ENCODE measurements around the gene FCMR.
"Not testable (repeated sequence)": the region's sequence is repeated elsewhere in the genome, so short reads cannot be mapped to it uniquely, and the experiment has no call there.

Gene FCMR

DNA sequence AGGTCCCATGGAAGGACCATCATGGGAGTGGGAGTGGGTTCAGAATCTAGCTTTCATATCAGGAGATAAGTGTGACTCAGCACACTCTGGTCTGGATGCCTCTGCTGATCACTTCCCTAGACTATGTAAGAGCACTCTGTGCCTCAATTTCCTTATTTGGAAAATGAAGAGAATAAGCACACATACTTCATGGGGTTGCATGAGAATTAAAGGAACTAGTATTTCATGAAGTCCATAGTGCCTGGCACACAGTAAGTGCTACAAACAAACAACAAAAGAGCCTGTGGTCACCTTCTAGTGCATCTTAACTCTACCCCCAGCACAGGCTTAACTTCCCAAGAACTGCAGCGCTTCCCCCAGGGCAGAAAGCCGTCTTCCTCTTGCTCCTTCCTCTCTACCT lies 65.9 kb downstream of the FCMR start (continued):
- TF ChIP-seq SNAI2 (CRISPR knock-in tag; IDR thresholded peaks at IDR 0.05) = no peak

DNA sequence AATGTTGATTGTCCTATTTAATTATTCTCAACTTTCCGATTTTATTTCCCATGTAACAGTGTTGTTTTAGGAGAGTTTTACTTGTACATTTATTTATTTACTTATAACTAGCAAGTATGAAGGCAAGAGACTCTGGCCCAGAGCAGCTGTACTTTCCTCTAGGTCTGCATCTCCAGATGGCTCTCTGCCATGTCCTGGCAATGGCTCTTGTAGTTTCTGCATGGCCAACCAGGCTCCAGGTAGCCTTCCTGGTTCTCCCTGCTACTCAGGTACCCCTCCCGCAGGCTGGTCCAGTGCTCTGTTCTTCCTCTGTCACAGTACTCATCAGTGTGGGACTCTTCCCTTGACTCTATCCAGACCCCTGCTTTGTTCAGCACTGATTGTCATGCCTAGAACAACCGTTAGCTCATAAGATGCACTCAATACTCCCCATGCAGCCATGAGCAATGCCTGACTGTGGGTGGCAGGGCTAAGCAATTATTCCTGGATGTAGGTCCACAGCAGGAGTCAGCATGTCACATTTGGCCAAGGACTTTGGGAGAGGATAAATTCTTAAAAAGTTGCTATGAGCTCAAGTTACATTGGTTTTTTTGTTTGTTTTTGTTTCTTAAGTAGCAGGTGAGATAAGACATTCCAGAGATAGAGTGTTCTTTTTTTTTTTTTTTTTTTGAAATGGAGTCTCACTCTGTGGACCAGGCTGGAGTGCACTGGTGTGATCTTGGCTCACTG lies 67.2 kb downstream of the FCMR start:
- no peak for TF ChIP-seq RARB (CRISPR knock-in tag; IDR thresholded peaks at IDR 0.05)
- TF ChIP-seq, protein P1, sequence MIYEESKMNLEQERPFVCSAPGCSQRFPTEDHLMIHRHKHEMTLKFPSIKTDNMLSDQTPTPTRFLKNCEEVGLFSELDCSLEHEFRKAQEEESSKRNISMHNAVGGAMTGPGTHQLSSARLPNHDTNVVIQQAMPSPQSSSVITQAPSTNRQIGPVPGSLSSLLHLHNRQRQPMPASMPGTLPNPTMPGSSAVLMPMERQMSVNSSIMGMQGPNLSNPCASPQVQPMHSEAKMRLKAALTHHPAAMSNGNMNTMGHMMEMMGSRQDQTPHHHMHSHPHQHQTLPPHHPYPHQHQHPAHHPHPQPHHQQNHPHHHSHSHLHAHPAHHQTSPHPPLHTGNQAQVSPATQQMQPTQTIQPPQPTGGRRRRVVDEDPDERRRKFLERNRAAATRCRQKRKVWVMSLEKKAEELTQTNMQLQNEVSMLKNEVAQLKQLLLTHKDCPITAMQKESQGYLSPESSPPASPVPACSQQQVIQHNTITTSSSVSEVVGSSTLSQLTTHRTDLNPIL (CRISPR knock-in tag; IDR thresholded peaks at IDR 0.05; ENCODE audit: low read depth) = no peak
- no peak for TF ChIP-seq BACH2 (CRISPR knock-in tag; IDR thresholded peaks at IDR 0.05; ENCODE audit: borderline replicate concordance)
- no peak for TF ChIP-seq TOX (CRISPR knock-in tag; IDR thresholded peaks at IDR 0.05; ENCODE audit: borderline replicate concordance)
- no peak for TF ChIP-seq TCF4 (CRISPR knock-in tag; IDR thresholded peaks at IDR 0.05; ENCODE audit: borderline replicate concordance)
- no peak for TF ChIP-seq ZNF8 (CRISPR knock-in tag; IDR thresholded peaks at IDR 0.05)
- TF ChIP-seq GLIS3 (CRISPR knock-in tag; IDR thresholded peaks at IDR 0.05) = no peak
- TF ChIP-seq SNAI2 (CRISPR knock-in tag; IDR thresholded peaks at IDR 0.05) = no peak
- TF ChIP-seq, protein P2, sequence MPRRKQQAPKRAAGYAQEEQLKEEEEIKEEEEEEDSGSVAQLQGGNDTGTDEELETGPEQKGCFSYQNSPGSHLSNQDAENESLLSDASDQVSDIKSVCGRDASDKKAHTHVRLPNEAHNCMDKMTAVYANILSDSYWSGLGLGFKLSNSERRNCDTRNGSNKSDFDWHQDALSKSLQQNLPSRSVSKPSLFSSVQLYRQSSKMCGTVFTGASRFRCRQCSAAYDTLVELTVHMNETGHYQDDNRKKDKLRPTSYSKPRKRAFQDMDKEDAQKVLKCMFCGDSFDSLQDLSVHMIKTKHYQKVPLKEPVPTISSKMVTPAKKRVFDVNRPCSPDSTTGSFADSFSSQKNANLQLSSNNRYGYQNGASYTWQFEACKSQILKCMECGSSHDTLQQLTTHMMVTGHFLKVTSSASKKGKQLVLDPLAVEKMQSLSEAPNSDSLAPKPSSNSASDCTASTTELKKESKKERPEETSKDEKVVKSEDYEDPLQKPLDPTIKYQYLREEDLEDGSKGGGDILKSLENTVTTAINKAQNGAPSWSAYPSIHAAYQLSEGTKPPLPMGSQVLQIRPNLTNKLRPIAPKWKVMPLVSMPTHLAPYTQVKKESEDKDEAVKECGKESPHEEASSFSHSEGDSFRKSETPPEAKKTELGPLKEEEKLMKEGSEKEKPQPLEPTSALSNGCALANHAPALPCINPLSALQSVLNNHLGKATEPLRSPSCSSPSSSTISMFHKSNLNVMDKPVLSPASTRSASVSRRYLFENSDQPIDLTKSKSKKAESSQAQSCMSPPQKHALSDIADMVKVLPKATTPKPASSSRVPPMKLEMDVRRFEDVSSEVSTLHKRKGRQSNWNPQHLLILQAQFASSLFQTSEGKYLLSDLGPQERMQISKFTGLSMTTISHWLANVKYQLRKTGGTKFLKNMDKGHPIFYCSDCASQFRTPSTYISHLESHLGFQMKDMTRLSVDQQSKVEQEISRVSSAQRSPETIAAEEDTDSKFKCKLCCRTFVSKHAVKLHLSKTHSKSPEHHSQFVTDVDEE (CRISPR knock-in tag; IDR thresholded peaks at IDR 0.05) = no peak
- TF ChIP-seq, protein P3, sequence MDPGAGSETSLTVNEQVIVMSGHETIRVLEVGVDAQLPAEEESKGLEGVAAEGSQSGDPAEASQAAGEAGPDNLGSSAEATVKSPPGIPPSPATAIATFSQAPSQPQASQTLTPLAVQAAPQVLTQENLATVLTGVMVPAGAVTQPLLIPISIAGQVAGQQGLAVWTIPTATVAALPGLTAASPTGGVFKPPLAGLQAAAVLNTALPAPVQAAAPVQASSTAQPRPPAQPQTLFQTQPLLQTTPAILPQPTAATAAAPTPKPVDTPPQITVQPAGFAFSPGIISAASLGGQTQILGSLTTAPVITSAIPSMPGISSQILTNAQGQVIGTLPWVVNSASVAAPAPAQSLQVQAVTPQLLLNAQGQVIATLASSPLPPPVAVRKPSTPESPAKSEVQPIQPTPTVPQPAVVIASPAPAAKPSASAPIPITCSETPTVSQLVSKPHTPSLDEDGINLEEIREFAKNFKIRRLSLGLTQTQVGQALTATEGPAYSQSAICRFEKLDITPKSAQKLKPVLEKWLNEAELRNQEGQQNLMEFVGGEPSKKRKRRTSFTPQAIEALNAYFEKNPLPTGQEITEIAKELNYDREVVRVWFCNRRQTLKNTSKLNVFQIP (CRISPR knock-in tag; IDR thresholded peaks at IDR 0.05; ENCODE audit: borderline replicate concordance, low read depth) = no peak
- no peak for TF ChIP-seq PPARA (CRISPR knock-in tag; IDR thresholded peaks at IDR 0.05; ENCODE audit: borderline replicate concordance)
- TF ChIP-seq CSDC2 (CRISPR knock-in tag; IDR thresholded peaks at IDR 0.05) = no peak
- TF ChIP-seq ZC3H10 (CRISPR knock-in tag; IDR thresholded peaks at IDR 0.05) = no peak
- TF ChIP-seq ZFP3 (CRISPR knock-in tag; IDR thresholded peaks at IDR 0.05) = no peak
- no peak for TF ChIP-seq ZNF565 (CRISPR knock-in tag; conservative IDR thresholded peaks at IDR 0.05; ENCODE audit: low read depth)
- no peak for TF ChIP-seq ARNTL (CRISPR knock-in tag; IDR thresholded peaks at IDR 0.05; ENCODE audit: borderline replicate concordance, low read depth)
- no peak for ATAC-seq

DNA sequence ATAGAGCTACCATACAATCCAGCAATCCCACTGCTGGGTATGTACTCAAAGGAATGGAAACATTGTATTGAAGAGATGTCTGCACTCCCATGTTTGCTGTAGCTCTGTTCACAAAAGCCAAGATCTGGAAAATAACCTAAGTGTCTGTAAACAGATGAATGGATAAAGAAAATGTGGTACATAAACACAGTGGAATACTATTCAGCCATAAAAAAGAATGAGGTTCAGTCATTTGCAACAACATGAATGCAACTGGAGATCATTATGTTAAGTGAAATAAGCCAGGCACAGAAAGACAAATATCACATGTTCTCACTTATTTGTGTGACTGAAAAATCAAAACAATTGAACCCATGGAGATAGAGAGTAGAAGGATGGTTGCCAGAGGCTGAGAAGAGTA lies 68.0 kb downstream of the FCMR start:
- ATAC-seq = not testable (repeated sequence)

All from SK-N-SH treated with all-trans-retinoic acid at 6 μM for 48 hours (cell line).